DMS53 treated with DMSO at 0.1 percent for 48 hours (cell line): ENCODE results near the gene AAR2.

Experiments
- DNase-seq: peaks from one replicate; lab custom pipeline; 2025; ENCODE audit not compliant: unreplicated experiment; lab: John Stamatoyannopoulos, UW

AAR2 gene

GRCh38 chr20:36259177-36260061, 23.1 kb downstream of the AAR2 start:
- DNase-seq = no peak

GRCh38 chr20:36260316-36260715, 24.0 kb downstream of the AAR2 start:
- DNase-seq = no peak

- DNase-seq = no peak
Observed at GRCh38 chr20:36261389-36262105, 25.3 kb downstream of the AAR2 start.

- DNase-seq = no peak
Observed at GRCh38 chr20:36262440-36262839, 26.2 kb downstream of the AAR2 start.

- no peak for DNase-seq
Observed at GRCh38 chr20:36264426-36265246, 28.4 kb downstream of the AAR2 start.

GRCh38 chr20:36266189-36266588, 29.9 kb downstream of the AAR2 start:
- DNase-seq = no peak

- no peak for DNase-seq
Observed at GRCh38 chr20:36267605-36268381, 31.5 kb downstream of the AAR2 start.

- no peak for DNase-seq
Observed at GRCh38 chr20:36268440-36269342, 32.4 kb downstream of the AAR2 start.

GRCh38 chr20:36269507-36269906, 33.2 kb downstream of the AAR2 start:
- no peak for DNase-seq

- no peak for DNase-seq
Observed at GRCh38 chr20:36270744-36271638, 34.7 kb downstream of the AAR2 start.

- DNase-seq = no peak
Observed at GRCh38 chr20:36271639-36272546, 35.6 kb downstream of the AAR2 start.

GRCh38 chr20:36272547-36273220, 36.4 kb downstream of the AAR2 start:
- no peak for DNase-seq

GRCh38 chr20:36273414-36274180, 37.3 kb downstream of the AAR2 start:
- DNase-seq = no peak

- DNase-seq = no peak
Observed at GRCh38 chr20:36274181-36274841, 38.0 kb downstream of the AAR2 start.

- DNase-seq = no peak
Observed at GRCh38 chr20:36275011-36275410, 38.7 kb downstream of the AAR2 start.
